Activated B cell treated with CpG ODN at 0.5 μM for 24 hours (primary cell): ENCODE results near the gene FTH1. TPM values are rescaled to one million over a fixed set of nuclear protein-coding genes. Genes with fewer than 3 reads are reported as not detected.
"Not testable (repeated sequence)": the region's sequence is repeated elsewhere in the genome, so short reads cannot be mapped to it uniquely, and the experiment has no call there.

Experiments used
- ATAC-seq: fragments of 200-7000 bp; cut with Tn5 transposase; one replicate; pipeline ENCODE4 v1.10.0; 2021; ENCODE audit warnings: low read depth, mild to moderate bottlenecking, moderate library complexity
- CTCF ChIA-PET: fragments of 350-600 bp; sonication (Branson Sonifier 250); formaldehyde crosslinking; loops from one replicate; lab custom pipeline; 2021; ENCODE audit warnings: antibody characterized with exemption; lab: Charles Lee
- POLR2A ChIA-PET: fragments of 350-600 bp; sonication (Branson Sonifier 250); formaldehyde crosslinking; loops from one replicate; lab custom pipeline; 2021; ENCODE audit warnings: antibody characterized with exemption; lab: Charles Lee
- DNase-seq: peaks from one replicate; pipeline ENCODE4 v3.0.0; 2022
- H3K27ac Mint-ChIP-seq: one replicate; pipeline ENCODE4 v1.8.0; 2020; ENCODE audit warnings: mixed read lengths
- H3K27me3 Mint-ChIP-seq: one replicate; pipeline ENCODE4 v1.8.0; 2021; ENCODE audit warnings: mixed read lengths
- H3K36me3 Mint-ChIP-seq: one replicate; pipeline ENCODE4 v1.8.0; 2021; ENCODE audit warnings: low read depth, mixed read lengths
- H3K4me1 Mint-ChIP-seq: one replicate; pipeline ENCODE4 v1.8.0; 2021; ENCODE audit warnings: mixed read lengths
- H3K4me3 Mint-ChIP-seq: one replicate; pipeline ENCODE4 v1.8.0; 2020; ENCODE audit warnings: mild to moderate bottlenecking, mixed read lengths
- H3K9me3 Mint-ChIP-seq: one replicate; pipeline ENCODE4 v1.8.0; 2020; ENCODE audit warnings: mixed read lengths
- CTCF ChIP-seq: fragments of 200-600 bp; IDR thresholded peaks from one replicate; pipeline ENCODE4 v1.8.0; 2022; ENCODE audit warnings: antibody characterized with exemption, mild to moderate bottlenecking
- intact Hi-C: fragments of 100-400 bp; cut with micrococcal nuclease; formaldehyde crosslinking; loops from one replicate; pipeline ENCODE4 v1.15.1; 2024
- total RNA-seq: library from RNA; stranded (reverse); gene quantifications from 2 replicates; pipeline ENCODE4 v1.2.3, GENCODE V29; 2022

The FTH1 gene
- total RNA-seq, 1 donor from 2014 or later, result 865 TPM

GRCh38 chr11:61954106-61954850 lies 13.2 kb downstream of the FTH1 start:
- ChIA-PET CTCF (interaction anchor here (0.6 to 1.9 kb wide), 4 partner anchors 56 to 128 kb away, joined by 3 to 7 read pairs (median 4); no protein-coding TSS in a partner anchor), POLR2A (interaction anchor here (0.5 to 2.3 kb wide), 3 partner anchors 13 to 145 kb away, joined by 4 to 16 read pairs (median 5); partner anchors contain the start of gene FTH1)
- ATAC-seq, result no peak
- H3K4me3 Mint-ChIP-seq, result no peak overlapping the region
- H3K36me3 Mint-ChIP-seq, result peaks cover 8% of the 10 kb centered on the region
- TF ChIP-seq CTCF, result no peak
- no peaks in the 10 kb centered on the region for H3K9me3 Mint-ChIP-seq
- H3K27me3 Mint-ChIP-seq, result peaks cover 2% of the 10 kb centered on the region
- H3K4me1 Mint-ChIP-seq, result peaks cover 25% of the 10 kb centered on the region
- H3K27ac Mint-ChIP-seq, result no peak overlapping the region
- no peak for DNase-seq
- intact Hi-C loops, result loop anchor here (2.0 kb wide), 1 partner anchor 129 kb away; no protein-coding TSS in a partner anchor

- H3K4me1 Mint-ChIP-seq, result peaks cover 20% of the 10 kb centered on the region
- ATAC-seq, DNase-seq, H3K27ac Mint-ChIP-seq, H3K36me3 Mint-ChIP-seq, H3K4me3 Mint-ChIP-seq, H3K27me3 Mint-ChIP-seq, H3K9me3 Mint-ChIP-seq: not testable (repeated sequence)
- POLR2A ChIA-PET, result interaction anchor here (0.6 kb wide), 1 partner anchor 95 kb away, joined by 7 read pairs; no protein-coding TSS in a partner anchor
- intact Hi-C loops, result loop anchor here (2.0 kb wide), 1 partner anchor 129 kb away; no protein-coding TSS in a partner anchor
- CTCF ChIA-PET, result interaction anchor here (0.9 kb wide), 1 partner anchor 128 kb away, joined by 4 read pairs; no protein-coding TSS in a partner anchor
These were observed 13.8 kb downstream of the FTH1 start for GRCh38 chr11:61953632-61954031.

- CTCF ChIA-PET, result interaction anchor here (0.9 kb wide), 1 partner anchor 129 kb away, joined by 4 read pairs; no protein-coding TSS in a partner anchor
- H3K27ac Mint-ChIP-seq, result no peak overlapping the region
These were observed 14.6 kb downstream of the FTH1 start for GRCh38 chr11:61952882-61953281.

GRCh38 chr11:61951484-61952135 lies 15.8 kb downstream of the FTH1 start:
- POLR2A ChIA-PET, result interaction anchor here (0.6 to 2.4 kb wide), 3 partner anchors 12 to 48 kb away, joined by 3 to 8 read pairs (median 7); no protein-coding TSS in a partner anchor
- TF ChIP-seq CTCF, result no peak
- H3K4me1 Mint-ChIP-seq, result peaks cover 26% of the 10 kb centered on the region
- H3K27ac Mint-ChIP-seq, result no peak overlapping the region
- intact Hi-C loops, result no loop called here
- no peak overlapping the region for H3K4me3 Mint-ChIP-seq
- no peak for ATAC-seq
- H3K9me3 Mint-ChIP-seq, result no peaks in the 10 kb centered on the region
- peaks cover 2% of the 10 kb centered on the region for H3K27me3 Mint-ChIP-seq
- DNase-seq, result no peak
- CTCF ChIA-PET, result interaction anchor here (1.0 to 6.3 kb wide), 4 partner anchors 52 to 130 kb away, joined by 3 to 118 read pairs (median 12); no protein-coding TSS in a partner anchor
- H3K36me3 Mint-ChIP-seq, result no peaks in the 10 kb centered on the region

More at GRCh38 chr11:61952882-61953281, 14.6 kb downstream of the FTH1 start:
- Mint-ChIP-seq H3K9me3 (no peaks in the 10 kb centered on the region), H3K36me3 (peaks cover 2% of the 10 kb centered on the region), H3K4me1 (peaks cover 18% of the 10 kb centered on the region), H3K4me3 (no peak overlapping the region), H3K27me3 (peaks cover 2% of the 10 kb centered on the region)
- intact Hi-C loops, result no loop called here
- no peak for ATAC-seq
- TF ChIP-seq CTCF, result no peak
- no peak for DNase-seq
- POLR2A ChIA-PET, result interaction anchor here (0.6 to 2.4 kb wide), 2 partner anchors 10 to 95 kb away, joined by 7 to 8 read pairs; no protein-coding TSS in a partner anchor

- Mint-ChIP-seq H3K27me3 (peaks cover 2% of the 10 kb centered on the region), H3K9me3 (no peaks in the 10 kb centered on the region), H3K27ac (no peak within 1 kb of the TSS), H3K4me3 (no peak within 1 kb of the TSS), H3K4me1 (peaks cover 17% of the 10 kb centered on the region), H3K36me3 (no peaks in the 10 kb centered on the region)
- intact Hi-C loops, result no loop called here
- ATAC-seq, result no peak
- no peak for DNase-seq
- CTCF ChIA-PET, result interaction anchor here (1.1 to 6.3 kb wide), 4 partner anchors 51 to 158 kb away, joined by 4 to 118 read pairs (median 48); no protein-coding TSS in a partner anchor
- TF ChIP-seq CTCF, result no peak
- POLR2A ChIA-PET, result interaction anchor here (0.7 to 1.4 kb wide), 2 partner anchors 18 to 22 kb away, joined by 3 to 6 read pairs; partner anchors contain the start of gene FTH1
These were observed 17.3 kb downstream of the FTH1 start, which contains the start of gene BEST1 for GRCh38 chr11:61950035-61950547. TSS of gene BEST1 (plus strand) at chr11:61950351. CDS start at chr11:61951807, 1,456 bp downstream.
